Esophagus muscularis mucosa (tissue), 4 donors: ENCODE data around the gene C2orf92. TPM values are rescaled to one million over a fixed set of nuclear protein-coding genes. Genes with fewer than 3 reads are reported as not detected.

Experiments
- DNase-seq: peaks from one replicate; pipeline ENCODE4 v3.0.0-alpha.2; 2017; ENCODE audit errors: extremely low spot score
- H3K27ac ChIP-seq, 4 donors: fragments of 200-600 bp; sonication (generic); replicated peaks in 1 of 4; 1 replicate in 3 of 4; 2 replicates in 1 of 4; pipeline ENCODE4 v1.5.1; 2016 to 2019; ENCODE audit warnings: mild to moderate bottlenecking in 1 of 4
- H3K27me3 ChIP-seq, 4 donors: fragments of 200-600 bp; sonication (generic); one replicate each; pipeline versions ENCODE4 v1.5.1 to v1.6.0; 2016 to 2019
- H3K36me3 ChIP-seq, 4 donors: fragments of 200-600 bp; sonication (generic); one replicate each; pipeline ENCODE4 v1.5.1; 2016 to 2019
- H3K4me1 ChIP-seq, 4 donors: fragments of 200-600 bp; sonication (generic); one replicate each; pipeline ENCODE4 v1.5.1; 2016 to 2019
- H3K4me3 ChIP-seq, 4 donors: fragments of 200-600 bp; sonication (generic); 1 replicate in 2 of 4; 2 replicates in 2 of 4; pipeline ENCODE4 v1.5.1; 2016 to 2019; ENCODE audit warnings: mild to moderate bottlenecking in 4 of 4, moderate library complexity in 1 of 4
- H3K9me3 ChIP-seq, 4 donors: fragments of 200-600 bp; sonication (generic); 1 replicate in 3 of 4; 2 replicates in 1 of 4; pipeline ENCODE4 v1.5.1; 2016 to 2019
- EP300 ChIP-seq: sonication (generic); formaldehyde crosslinking; IDR thresholded peaks from one replicate; pipeline ENCODE4 v1.6.1; 2017; ENCODE audit warnings: antibody characterized with exemption
- POLR2A ChIP-seq: fragments of 450-650 bp; IDR thresholded peaks from one replicate; pipeline ENCODE4 v1.6.1; 2017; ENCODE audit warnings: antibody characterized with exemption, moderate library complexity, mild to moderate bottlenecking, low read depth
- POLR2AphosphoS5 ChIP-seq, 2 donors: sonication (generic); formaldehyde crosslinking; IDR thresholded peaks; one replicate each; pipeline ENCODE4 v1.6.1; 2017; ENCODE audit warnings: antibody characterized with exemption in 2 of 2
- WGBS: methylation state at CpG from one replicate; pipeline ENCODE4 v1.1.5; 2018; 5-methylcytosine and 5-hydroxymethylcytosine counted together
- intact Hi-C: fragments of 100-400 bp; cut with DNase I; formaldehyde crosslinking; loops from one replicate; pipeline ENCODE4 v1.15.1; 2023
- total RNA-seq, 4 donors: library from RNA; depleted of rRNA; stranded (reverse); fragments of >200 nt; gene quantifications; one replicate each; pipeline versions ENCODE4 v1.1.0 to v1.2.1, GENCODE V29; 2016
- TF ChIP-seq, protein P1 (sequence below), 3 experiments: fragments of 200-600 bp in 2 of 3; fragments of 450-650 bp in 1 of 3; sonication (generic) in 2 of 3; IDR thresholded peaks; one replicate each; pipeline ENCODE4 v1.5.1; 2017 to 2019; ENCODE audit warnings: antibody characterized with exemption in 3 of 3, mild to moderate bottlenecking in 2 of 3, moderate library complexity in 1 of 3

C2orf92 gene
- total RNA-seq, 4 donors from 2014 or later: 2.1 to 6.5 (median 3.6) TPM

- no peaks in the 10 kb centered on the region for H3K36me3 ChIP-seq
- no peak overlapping the region for H3K27ac ChIP-seq
- no peaks in the 10 kb centered on the region for H3K27me3 ChIP-seq
- 93% methylated on average over 9 of the region's 9 CpGs for WGBS
- peaks cover 5 to 11% (median 6%) of the 10 kb centered on the region in 4 donors for H3K4me1 ChIP-seq
- TF ChIP-seq POLR2A (no peak), EP300 (no peak), POLR2AphosphoS5 (IDR thresholded peaks at IDR 0.05) (no peak)
- TF ChIP-seq, protein P1, sequence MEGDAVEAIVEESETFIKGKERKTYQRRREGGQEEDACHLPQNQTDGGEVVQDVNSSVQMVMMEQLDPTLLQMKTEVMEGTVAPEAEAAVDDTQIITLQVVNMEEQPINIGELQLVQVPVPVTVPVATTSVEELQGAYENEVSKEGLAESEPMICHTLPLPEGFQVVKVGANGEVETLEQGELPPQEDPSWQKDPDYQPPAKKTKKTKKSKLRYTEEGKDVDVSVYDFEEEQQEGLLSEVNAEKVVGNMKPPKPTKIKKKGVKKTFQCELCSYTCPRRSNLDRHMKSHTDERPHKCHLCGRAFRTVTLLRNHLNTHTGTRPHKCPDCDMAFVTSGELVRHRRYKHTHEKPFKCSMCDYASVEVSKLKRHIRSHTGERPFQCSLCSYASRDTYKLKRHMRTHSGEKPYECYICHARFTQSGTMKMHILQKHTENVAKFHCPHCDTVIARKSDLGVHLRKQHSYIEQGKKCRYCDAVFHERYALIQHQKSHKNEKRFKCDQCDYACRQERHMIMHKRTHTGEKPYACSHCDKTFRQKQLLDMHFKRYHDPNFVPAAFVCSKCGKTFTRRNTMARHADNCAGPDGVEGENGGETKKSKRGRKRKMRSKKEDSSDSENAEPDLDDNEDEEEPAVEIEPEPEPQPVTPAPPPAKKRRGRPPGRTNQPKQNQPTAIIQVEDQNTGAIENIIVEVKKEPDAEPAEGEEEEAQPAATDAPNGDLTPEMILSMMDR (IDR thresholded peaks at IDR 0.05): no peak
- intact Hi-C loops: no loop called here
- no peak for DNase-seq
- H3K9me3 ChIP-seq: no peaks in the 10 kb centered on the region
- no peak overlapping the region for H3K4me3 ChIP-seq
These were observed 68.9 kb downstream of the C2orf92 start for GRCh38 chr2:97738179-97739019.

DNA sequence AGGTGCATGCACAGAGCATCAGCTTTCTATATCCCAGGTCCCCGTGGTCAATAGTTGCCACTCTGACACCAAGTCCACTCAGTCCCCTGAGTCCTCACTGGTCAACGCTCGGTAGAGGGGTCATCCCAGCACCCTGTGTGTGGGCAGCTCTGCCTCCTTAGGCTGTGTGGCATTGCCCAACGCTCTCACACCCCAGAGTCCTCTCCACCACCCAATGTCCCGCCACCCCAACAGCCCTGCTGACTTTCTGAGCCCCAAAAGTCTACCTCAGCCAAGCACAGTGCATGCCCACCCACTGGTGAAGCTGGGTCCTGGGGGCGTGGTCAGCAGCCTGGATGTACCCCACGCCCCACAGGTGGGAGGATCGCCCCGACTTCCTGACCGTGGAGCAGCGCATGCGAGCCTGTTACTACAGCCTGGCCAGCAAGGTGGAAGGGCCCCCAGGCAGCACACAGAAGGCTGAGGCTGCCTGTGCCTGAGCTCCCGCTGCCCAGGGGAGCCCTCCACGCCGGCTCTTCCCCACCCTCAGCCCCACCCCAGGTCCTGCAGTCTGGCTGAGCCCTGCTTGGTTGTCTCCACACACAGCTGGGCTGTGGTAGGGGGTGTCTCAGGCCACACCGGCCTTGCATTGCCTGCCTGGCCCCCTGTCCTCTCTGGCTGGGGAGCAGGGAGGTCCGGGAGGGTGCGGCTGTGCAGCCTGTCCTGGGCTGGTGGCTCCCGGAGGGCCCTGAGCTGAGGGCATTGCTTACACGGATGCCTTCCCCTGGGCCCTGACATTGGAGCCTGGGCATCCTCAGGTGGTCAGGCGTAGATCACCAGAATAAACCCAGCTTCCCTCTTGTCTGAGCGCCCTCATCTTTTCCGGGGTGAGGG is 69.7 kb downstream of the C2orf92 start:
- Histone ChIP-seq H3K27ac (no peak overlapping the region), H3K4me3 (no peak overlapping the region), H3K9me3 (no peaks in the 10 kb centered on the region), H3K36me3 (peaks cover 0 to 4% (median 4%) of the 10 kb centered on the region in 4 donors), H3K27me3 (no peaks in the 10 kb centered on the region), H3K4me1 (peaks cover 5 to 11% (median 6%) of the 10 kb centered on the region in 4 donors)
- intact Hi-C loops: no loop called here
- 97% methylated on average over 8 of the region's 23 CpGs for WGBS
- no peak for TF ChIP-seq POLR2A
- no peak for TF ChIP-seq POLR2AphosphoS5 (IDR thresholded peaks at IDR 0.05)
- no peak for DNase-seq

DNA sequence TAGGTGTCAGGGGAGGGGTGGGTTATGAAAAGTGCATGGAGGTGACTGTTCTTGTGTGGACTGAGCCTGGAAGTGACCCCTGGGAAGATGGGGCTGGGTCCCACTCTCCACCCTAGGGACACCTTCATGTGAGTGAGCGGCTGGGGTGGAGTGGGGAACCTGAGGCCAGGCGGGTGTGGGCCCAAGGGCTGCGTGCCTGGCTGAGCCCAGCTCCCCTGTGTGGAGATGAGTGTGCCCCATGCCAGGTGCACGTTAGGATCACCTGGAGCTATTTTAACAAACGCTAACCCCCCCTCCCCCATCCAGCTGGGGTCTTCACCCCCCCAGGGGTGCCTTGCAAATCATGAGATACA is 70.4 kb downstream of the C2orf92 start:
- intact Hi-C loops: no loop called here
- peaks cover 5 to 11% (median 6%) of the 10 kb centered on the region in 4 donors for H3K4me1 ChIP-seq
- 81% methylated on average over 4 of the region's 5 CpGs for WGBS
- DNase-seq: no peak
- H3K27ac ChIP-seq: no peak overlapping the region
- no peaks in the 10 kb centered on the region for H3K9me3 ChIP-seq
- H3K36me3 ChIP-seq: peaks cover 0 to 7% (median 5%) of the 10 kb centered on the region in 4 donors
- no peaks in the 10 kb centered on the region for H3K27me3 ChIP-seq
- TF ChIP-seq, protein P1 (IDR thresholded peaks at IDR 0.05): no peak
- TF ChIP-seq POLR2AphosphoS5 (IDR thresholded peaks at IDR 0.05): no peak
- TF ChIP-seq EP300: no peak
- TF ChIP-seq POLR2A: no peak
- H3K4me3 ChIP-seq: no peak overlapping the region

DNA sequence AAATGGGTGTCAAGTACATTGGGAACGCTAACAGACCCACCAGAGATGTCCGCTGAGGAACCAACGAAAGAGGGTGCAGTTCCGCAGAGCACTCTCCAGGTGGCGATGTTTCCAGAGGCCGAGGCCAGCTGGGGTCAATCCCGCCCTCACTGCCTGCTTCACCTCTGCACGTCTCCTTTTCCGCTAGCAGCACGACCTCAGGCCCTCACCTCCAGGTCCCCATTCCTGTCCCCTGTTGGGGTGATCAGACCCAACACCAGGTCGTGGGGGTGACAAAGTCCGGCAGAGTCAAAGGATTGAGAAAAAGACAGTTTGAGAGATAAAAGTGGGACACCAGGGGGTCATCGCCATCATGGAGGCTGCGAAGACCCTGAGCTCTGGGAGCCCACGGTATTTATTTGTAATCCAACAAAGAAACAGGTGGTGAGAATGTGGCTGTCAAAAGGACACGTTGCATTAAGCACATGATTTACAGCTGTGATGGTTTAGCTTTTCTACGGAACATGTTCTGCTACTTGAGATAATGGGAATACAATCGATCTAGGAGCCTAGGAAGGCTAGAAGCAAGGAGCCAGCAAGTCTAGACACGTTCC is 71.2 kb downstream of the C2orf92 start:
- Histone ChIP-seq H3K4me3 (no peak overlapping the region), H3K36me3 (peaks cover 0 to 7% (median 5%) of the 10 kb centered on the region in 4 donors), H3K27ac (no peak overlapping the region), H3K4me1 (peaks cover 6 to 11% (median 8%) of the 10 kb centered on the region in 4 donors), H3K9me3 (no peaks in the 10 kb centered on the region), H3K27me3 (no peaks in the 10 kb centered on the region)
- WGBS: 27% methylated on average over 19 of the region's 19 CpGs
- TF ChIP-seq POLR2AphosphoS5 (IDR thresholded peaks at IDR 0.05) (no peak), EP300 (no peak)
- TF ChIP-seq, protein P1 (IDR thresholded peaks at IDR 0.05): peak; percentile 60 to 71 (median 62)
- intact Hi-C loops: no loop called here
- DNase-seq: no peak

- WGBS: 89% methylated on average over 20 of the region's 20 CpGs
- H3K9me3 ChIP-seq: no peaks in the 10 kb centered on the region
- H3K4me1 ChIP-seq: peaks cover 6 to 12% (median 9%) of the 10 kb centered on the region in 4 donors
- peaks cover 0 to 7% (median 5%) of the 10 kb centered on the region in 4 donors for H3K36me3 ChIP-seq
- TF ChIP-seq EP300: no peak
- TF ChIP-seq, protein P1 (IDR thresholded peaks at IDR 0.05): no peak
- no peak for TF ChIP-seq POLR2A
- no peak for TF ChIP-seq POLR2AphosphoS5 (IDR thresholded peaks at IDR 0.05)
- no peak overlapping the region for H3K4me3 ChIP-seq
- no peaks in the 10 kb centered on the region for H3K27me3 ChIP-seq
- intact Hi-C loops: no loop called here
- H3K27ac ChIP-seq: no peak overlapping the region
- no peak for DNase-seq
These were observed 71.7 kb downstream of the C2orf92 start for GRCh38 chr2:97741251-97741650.
